IMR-90 (cell line): Measurements from ENCODE around the gene LDB2. TPM values are rescaled to one million over a fixed set of nuclear protein-coding genes. Genes with fewer than 3 reads are reported as not detected.
A peak's percentile ranks its signal among the peaks of the same experiment; 100 is the strongest.

ENCODE experiments used
- ATAC-seq: fragments of 200-7000 bp; cut with Tn5 transposase; 2 replicates; pipeline ENCODE4 v1.9.1; 2020; ENCODE audit warnings: low read depth, mild to moderate bottlenecking, moderate library complexity
- BruUV-seq: library from RNA; stranded (reverse); fragments of 400-500 nt; replicated peaks from 2 replicates; lab custom pipeline; 2021; lab: Mats Ljungman, UMichigan
- CTCF ChIA-PET: fragments of 300-600 bp; formaldehyde crosslinking; extraction: SDS; loops from one replicate; lab custom pipeline; 2021; ENCODE audit warnings: antibody characterized with exemption; lab: Yijun Ruan, JAX
- POLR2A ChIA-PET: fragments of 300-600 bp; sonication (Branson Sonifier 250); formaldehyde crosslinking; loops from one replicate; lab custom pipeline; 2022; ENCODE audit warnings: antibody characterized with exemption; ENCODE audit not compliant: unreplicated experiment; lab: Charles Lee
- DNase-seq: peaks from one replicate; pipeline ENCODE4 v3.0.0; 2013
- H2AFZ ChIP-seq: replicated peaks from 2 replicates; pipeline ENCODE3; 2013; ENCODE audit warnings: low read length, mild to moderate bottlenecking; ENCODE audit not compliant: poor library complexity
- H2AK5ac ChIP-seq: 2 replicates; pipeline ENCODE4 v1.6.1; 2013; ENCODE audit warnings: low read depth, low read length, inconsistent platforms
- H2AK9ac ChIP-seq: replicated peaks from 2 replicates; pipeline ENCODE3; 2013; ENCODE audit warnings: mild to moderate bottlenecking, low read depth, low read length, moderate library complexity; ENCODE audit not compliant: poor library complexity
- H2BK120ac ChIP-seq: 2 replicates; pipeline ENCODE4 v1.6.1; 2013; ENCODE audit warnings: low read depth, low read length, inconsistent platforms
- H2BK15ac ChIP-seq: 3 replicates; pipeline ENCODE4 v1.6.1; 2013; ENCODE audit warnings: low read depth, low read length, inconsistent platforms
- H2BK20ac ChIP-seq: 2 replicates; pipeline ENCODE4 v1.6.1; 2013; ENCODE audit warnings: low read depth, mild to moderate bottlenecking, inconsistent platforms, low read length, moderate library complexity
- H2BK5ac ChIP-seq: 2 replicates; pipeline ENCODE4 v1.6.1; 2013; ENCODE audit warnings: mild to moderate bottlenecking, low read depth, low read length, inconsistent platforms; ENCODE audit not compliant: poor library complexity, severe bottlenecking
- H3K14ac ChIP-seq: replicated peaks from 2 replicates; pipeline ENCODE4 v1.6.1; 2013; ENCODE audit warnings: low read depth, low read length, inconsistent platforms
- H3K18ac ChIP-seq: 2 replicates; pipeline ENCODE4 v1.6.1; 2013; ENCODE audit warnings: low read depth, low read length, control low read depth
- H3K23ac ChIP-seq: 2 replicates; pipeline ENCODE4 v1.6.1; 2013; ENCODE audit warnings: low read depth, low read length, inconsistent platforms
- H3K27ac ChIP-seq: 2 replicates; pipeline ENCODE4 v1.5.1; 2013; ENCODE audit warnings: mild to moderate bottlenecking, control low read depth, low read length; ENCODE audit not compliant: insufficient read depth
- H3K27me3 ChIP-seq: 2 replicates; pipeline ENCODE4 v1.6.1; 2013; ENCODE audit warnings: low read length; ENCODE audit not compliant: control insufficient read depth, insufficient read depth
- H3K36me3 ChIP-seq: 2 replicates; pipeline ENCODE4 v1.6.1; 2013; ENCODE audit warnings: low read length, mixed read lengths; ENCODE audit not compliant: control insufficient read depth, insufficient read depth
- H3K4ac ChIP-seq: 2 replicates; pipeline ENCODE4 v1.6.1; 2013; ENCODE audit warnings: low read depth, low read length, inconsistent platforms
- H3K4me1 ChIP-seq: 2 replicates; pipeline ENCODE4 v1.6.1; 2013; ENCODE audit warnings: low read length, mixed read lengths; ENCODE audit not compliant: control insufficient read depth, insufficient read depth
- H3K4me2 ChIP-seq: 2 replicates; pipeline ENCODE4 v1.6.1; 2013; ENCODE audit warnings: low read depth, mild to moderate bottlenecking, control low read depth, low read length, moderate library complexity
- H3K4me3 ChIP-seq: 2 replicates; pipeline ENCODE4 v1.5.1; 2013; ENCODE audit warnings: low read depth, mild to moderate bottlenecking, control low read depth, low read length, moderate library complexity; ENCODE audit not compliant: insufficient read depth
- H3K56ac ChIP-seq: 2 replicates; pipeline ENCODE4 v1.6.1; 2013; ENCODE audit warnings: low read length, inconsistent platforms; ENCODE audit not compliant: insufficient read depth; ENCODE audit errors: extremely low read depth
- H3K79me1 ChIP-seq, 2 experiments: 2 replicates each; pipeline ENCODE4 v1.6.1; 2013; ENCODE audit warnings: low read length in 2 of 2, inconsistent platforms in 1 of 2, low read depth in 1 of 2
- H3K9ac ChIP-seq: 2 replicates; pipeline ENCODE4 v1.6.1; 2013; ENCODE audit warnings: low read depth, low read length, control low read depth
- H3K9me1 ChIP-seq: 2 replicates; pipeline ENCODE4 v1.6.1; 2013; ENCODE audit warnings: low read length, inconsistent platforms; ENCODE audit not compliant: insufficient read depth
- H3K9me3 ChIP-seq: 2 replicates; pipeline ENCODE4 v1.6.1; 2013; ENCODE audit warnings: low read length; ENCODE audit not compliant: control insufficient read depth, insufficient read depth
- H4K20me1 ChIP-seq: 2 replicates; pipeline ENCODE4 v1.6.1; 2013; ENCODE audit warnings: low read length, inconsistent platforms; ENCODE audit not compliant: insufficient read depth
- H4K5ac ChIP-seq: 2 replicates; pipeline ENCODE4 v1.6.1; 2013; ENCODE audit warnings: mild to moderate bottlenecking, low read depth, low read length, control low read depth
- H4K8ac ChIP-seq, 2 experiments: 2 replicates each; pipeline ENCODE4 v1.6.1; 2013; ENCODE audit warnings: low read depth in 2 of 2, low read length in 2 of 2, control low read depth in 1 of 2, inconsistent platforms in 1 of 2
- H4K91ac ChIP-seq: 2 replicates; pipeline ENCODE4 v1.6.1; 2013; ENCODE audit warnings: low read depth, low read length, inconsistent platforms; ENCODE audit not compliant: insufficient read depth
- CEBPB ChIP-seq: IDR thresholded peaks from 2 replicates; pipeline ENCODE4 v1.6.1; 2012; ENCODE audit warnings: low read depth, low read length, improper control_type of control experiment
- MAFK ChIP-seq: IDR thresholded peaks from 2 replicates; pipeline ENCODE4 v1.6.1; 2012; ENCODE audit warnings: low read depth, low read length, improper control_type of control experiment
- NFE2L2 ChIP-seq: fragments of 150-350 bp; IDR thresholded peaks from 2 replicates; pipeline ENCODE4 v1.6.1; 2016; ENCODE audit warnings: low read depth, mild to moderate bottlenecking, low read length
- POLR2A ChIP-seq: IDR thresholded peaks from 2 replicates; pipeline ENCODE4 v1.6.1; 2012; ENCODE audit warnings: mild to moderate bottlenecking, low read depth, low read length
- RAD21 ChIP-seq: IDR thresholded peaks from 2 replicates; pipeline ENCODE4 v1.6.1; 2012; ENCODE audit warnings: low read length, improper control_type of control experiment
- WGBS, 2 experiments: methylation state at CpG; one replicate each; pipeline versions ENCODE4 v1.1.5 to v1.1.7; 2013; ENCODE audit warnings: missing lambda C conversion rate in 2 of 2; ENCODE audit not compliant: insufficient read length in 1 of 2; ENCODE audit errors: extremely low coverage in 2 of 2; 5-methylcytosine and 5-hydroxymethylcytosine counted together
- dilution Hi-C: fragments of 300-500 bp; cut with HindIII; formaldehyde crosslinking; loops from one replicate; pipeline ENCODE4 v1.14.3; 2018; ENCODE audit warnings: low sequenced_read_pairs; ENCODE audit not compliant: unreplicated experiment
- in situ Hi-C: fragments of 300-500 bp; cut with MboI; formaldehyde crosslinking; loops from 3 replicates; pipeline ENCODE4 v1.14.3; 2019; ENCODE audit warnings: low sequenced_read_pairs, inconsistent platforms, mixed read lengths
- intact Hi-C: fragments of 100-400 bp; cut with micrococcal nuclease; formaldehyde crosslinking; loops from 2 replicates; pipeline ENCODE4 v1.10.0; 2022
- polyA plus RNA-seq, 3 experiments: library from polyadenylated mRNA; depleted of rRNA; stranded (reverse); fragments of >200 nt; gene quantifications; 2 replicates each; pipeline ENCODE4 v1.2.3, GENCODE V29; 2012; ENCODE audit warnings: low replicate concordance in 1 of 3
- total RNA-seq: library from RNA; depleted of rRNA; stranded (reverse); fragments of >200 nt; gene quantifications from 2 replicates; pipeline ENCODE4 v1.2.3, GENCODE V29; 2012

LDB2 gene
- total and polyA plus RNA-seq, 2 of the 4 experiments (the other 2 are of a cell fraction): 67.9 to 116 TPM

- Histone ChIP-seq H2AK5ac (no peak overlapping the region), H3K14ac (no peak overlapping the region), H3K18ac (no peak overlapping the region; the same call in 1 of the 2 replicates), H3K56ac (no peak overlapping the region), H3K36me3 (0 out of 2 replicates have a peak, but pooled peaks cover 2% of the 10 kb centered on the region), H4K5ac (no peak overlapping the region; the same call in 1 of the 2 replicates), H3K9ac (no peak overlapping the region), H2AFZ (no peak overlapping the region), H2AK9ac (no peak overlapping the region), H4K8ac (no peak overlapping the region; a peak in 1 of 4 replicates), H2BK5ac (no peak overlapping the region), H3K9me1 (no peaks in the 10 kb centered on the region), H3K79me1 (no peaks in the 10 kb centered on the region), H3K4me1 (0 out of 2 replicates have a peak, but pooled peaks cover 2% of the 10 kb centered on the region), H2BK120ac (no peak overlapping the region), H3K23ac (no peak overlapping the region), H3K27ac (no peak overlapping the region), H3K4me2 (no peak overlapping the region), H2BK20ac (no peak overlapping the region), H3K4me3 (no peak overlapping the region), H4K91ac (no peak overlapping the region), H3K9me3 (no peaks in the 10 kb centered on the region), H4K20me1 (no peaks in the 10 kb centered on the region), H2BK15ac (no peak overlapping the region), H3K27me3 (no peaks in the 10 kb centered on the region), H3K4ac (no peak overlapping the region)
- no TSS peak for BruUV-seq
- CTCF ChIA-PET: no interaction called here
- 76% methylated on average over 2 of the region's 6 CpGs; no CpG with 5 or more reads in 1 of the 2 experiments for WGBS, 2 experiments
- DNase-seq (peak; percentile 69), ATAC-seq (peak; percentile 42)
- in situ Hi-C loops (no loop called here), dilution Hi-C loops (no loop called here), intact Hi-C loops (no loop called here)
- TF ChIP-seq MAFK (no peak), POLR2A (no peak), NFE2L2 (no peak), RAD21 (no peak), CEBPB (no peak)
- POLR2A ChIA-PET: no interaction called here
Observed at GRCh38 chr4:16706251-16706650, 192.2 kb downstream of the LDB2 start.
